Stimulated activated CD4-positive, alpha-beta T cell treated with anti-CD3 and anti-CD28 coated beads, Interleukin-12 subunit alpha, Interleukin-12 subunit beta, amount 100 ng/mL, for 4 hours (primary cell): ENCODE data around the gene EEF1A1.

Experiments
- DNase-seq: peaks from one replicate; pipeline ENCODE4 v3.0.0-alpha.2; 2020

The EEF1A1 gene

GRCh38 chr6:73503027-73503772, 17.6 kb downstream of the EEF1A1 start:
- no peak for DNase-seq

- no peak for DNase-seq
Observed at GRCh38 chr6:73497915-73498314, 22.9 kb downstream of the EEF1A1 start.

DNA sequence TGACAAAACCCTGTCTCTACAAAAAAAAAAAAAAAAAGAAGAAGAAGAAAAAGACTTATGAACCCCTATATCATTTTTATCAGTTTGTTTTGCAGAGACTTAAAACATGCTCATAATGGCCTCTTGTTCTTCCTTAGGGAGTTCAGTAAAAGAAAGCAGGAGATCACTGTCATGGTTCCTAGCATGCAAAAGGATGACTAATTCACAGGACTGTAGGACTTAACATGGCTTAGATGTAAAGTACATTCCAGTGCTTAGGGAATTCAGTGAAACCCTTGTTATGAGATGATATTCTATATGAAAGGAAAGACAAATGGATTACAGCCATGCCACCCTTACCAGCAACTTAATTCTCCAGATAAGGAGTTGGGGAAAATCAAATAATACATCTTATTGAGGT, 29.5 kb downstream of the EEF1A1 start:
- no peak for DNase-seq

DNA sequence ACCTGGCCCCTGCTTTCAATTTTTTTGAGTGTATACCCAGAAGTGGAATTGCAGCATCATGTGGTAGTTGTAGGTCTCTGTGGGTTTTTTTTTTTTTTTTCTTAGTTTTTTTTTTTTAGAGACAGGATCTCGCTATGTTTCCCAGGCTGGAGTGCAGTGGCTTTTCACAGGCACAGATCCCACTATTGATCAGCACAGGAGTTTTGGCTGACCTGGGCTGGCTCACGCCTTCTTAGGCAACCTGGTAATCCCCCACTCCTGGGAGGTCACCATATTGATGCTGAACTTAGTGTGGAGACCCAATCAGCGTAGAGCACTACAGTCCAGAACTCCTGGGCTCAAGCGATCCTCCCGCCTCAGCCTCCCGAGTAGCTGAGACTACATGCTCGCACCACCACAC, 33.4 kb downstream of the EEF1A1 start:
- no peak for DNase-seq

DNA sequence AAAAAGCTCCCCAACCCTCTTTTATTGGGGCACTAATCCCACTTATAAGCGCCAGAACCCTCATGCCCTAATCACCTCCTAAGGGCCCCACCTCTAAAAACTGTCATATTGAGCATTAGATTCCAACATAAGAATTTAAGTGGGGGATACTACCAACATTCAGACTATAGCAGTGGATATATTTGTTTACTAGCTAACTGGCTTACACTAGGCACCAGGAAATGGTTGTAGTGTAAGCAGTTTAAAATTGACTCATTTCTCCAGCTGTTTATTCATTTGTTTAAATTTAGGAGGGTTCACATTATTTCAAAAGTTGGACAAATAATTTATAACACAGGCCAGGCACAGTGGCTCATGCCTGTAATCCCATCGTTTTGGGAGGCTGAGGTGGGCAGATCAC, 36.4 kb downstream of the EEF1A1 start:
- DNase-seq, result no peak

- DNase-seq, result no peak
Observed at GRCh38 chr6:73481969-73482368, 38.9 kb downstream of the EEF1A1 start.

DNA sequence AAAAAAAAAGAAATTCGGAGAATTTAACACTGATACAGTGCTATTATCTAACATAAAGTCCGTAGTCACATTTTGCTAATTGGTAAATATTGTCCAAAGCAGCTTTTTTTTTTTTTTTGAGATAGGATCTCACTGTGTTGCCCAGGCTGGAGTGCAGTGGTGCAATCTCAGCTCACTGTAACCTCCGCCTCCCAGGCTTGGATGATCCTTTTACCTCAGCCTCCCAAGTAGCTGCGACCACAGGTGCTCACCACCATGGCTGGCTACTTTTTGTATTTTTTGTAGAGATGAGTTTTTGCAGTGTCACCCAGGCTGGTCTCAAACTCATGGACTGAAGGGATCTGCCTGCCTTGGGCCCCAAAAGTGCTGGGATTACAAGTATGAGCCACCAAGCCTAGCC, 43.4 kb downstream of the EEF1A1 start:
- no peak for DNase-seq

- DNase-seq, result no peak
Observed at GRCh38 chr6:73476723-73477122, 44.1 kb downstream of the EEF1A1 start.

DNA sequence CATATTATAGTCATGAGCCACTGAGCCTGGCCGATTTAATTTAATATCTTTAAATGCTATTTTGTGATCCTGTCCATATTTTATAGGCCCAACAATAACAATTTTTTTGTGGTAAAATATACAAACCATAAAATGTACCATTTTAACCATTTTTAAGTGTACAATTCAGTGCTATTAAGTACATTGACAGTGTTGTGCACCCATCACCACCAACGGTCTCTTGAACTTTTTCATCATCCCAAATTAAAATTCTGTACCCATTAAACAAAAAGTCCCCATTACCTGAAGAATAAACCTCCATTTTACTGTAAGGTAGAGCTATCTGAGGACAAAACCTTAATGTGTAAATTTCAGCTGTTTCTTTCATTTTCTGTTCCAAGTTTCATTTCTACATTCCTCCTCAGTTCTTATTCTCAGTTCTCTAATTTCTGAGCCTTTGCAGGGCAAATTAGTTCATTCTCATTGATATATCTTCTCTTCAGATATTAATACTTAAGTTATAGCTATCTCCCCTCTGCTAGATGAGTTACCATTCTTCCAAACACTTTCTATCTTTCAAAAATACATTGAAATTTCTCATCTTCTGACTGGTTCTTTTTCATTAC, 49.0 kb downstream of the EEF1A1 start:
- no peak for DNase-seq
